Breast epithelium (tissue), 3 donors: ENCODE data around the gene EPB42.

Experiments
- POLR2AphosphoS5 ChIP-seq, 3 donors: sonication (generic); formaldehyde crosslinking; IDR thresholded peaks; one replicate each; pipeline ENCODE4 v1.6.1; 2017; ENCODE audit warnings: antibody characterized with exemption in 3 of 3
- TF ChIP-seq, protein P1 (sequence below), 3 donors: fragments of 450-650 bp; IDR thresholded peaks; one replicate each; pipeline ENCODE4 v1.5.1; 2016 to 2017; ENCODE audit warnings: antibody characterized with exemption in 3 of 3, mild to moderate bottlenecking in 3 of 3, moderate library complexity in 3 of 3

- TF ChIP-seq, protein P1, sequence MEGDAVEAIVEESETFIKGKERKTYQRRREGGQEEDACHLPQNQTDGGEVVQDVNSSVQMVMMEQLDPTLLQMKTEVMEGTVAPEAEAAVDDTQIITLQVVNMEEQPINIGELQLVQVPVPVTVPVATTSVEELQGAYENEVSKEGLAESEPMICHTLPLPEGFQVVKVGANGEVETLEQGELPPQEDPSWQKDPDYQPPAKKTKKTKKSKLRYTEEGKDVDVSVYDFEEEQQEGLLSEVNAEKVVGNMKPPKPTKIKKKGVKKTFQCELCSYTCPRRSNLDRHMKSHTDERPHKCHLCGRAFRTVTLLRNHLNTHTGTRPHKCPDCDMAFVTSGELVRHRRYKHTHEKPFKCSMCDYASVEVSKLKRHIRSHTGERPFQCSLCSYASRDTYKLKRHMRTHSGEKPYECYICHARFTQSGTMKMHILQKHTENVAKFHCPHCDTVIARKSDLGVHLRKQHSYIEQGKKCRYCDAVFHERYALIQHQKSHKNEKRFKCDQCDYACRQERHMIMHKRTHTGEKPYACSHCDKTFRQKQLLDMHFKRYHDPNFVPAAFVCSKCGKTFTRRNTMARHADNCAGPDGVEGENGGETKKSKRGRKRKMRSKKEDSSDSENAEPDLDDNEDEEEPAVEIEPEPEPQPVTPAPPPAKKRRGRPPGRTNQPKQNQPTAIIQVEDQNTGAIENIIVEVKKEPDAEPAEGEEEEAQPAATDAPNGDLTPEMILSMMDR (IDR thresholded peaks at IDR 0.05): no peak
- TF ChIP-seq POLR2AphosphoS5 (IDR thresholded peaks at IDR 0.05): no peak
Measured at GRCh38 chr15:43184407-43185124, 36.3 kb downstream of the EPB42 start.
